Ovary (tissue), 3 donors: ENCODE measurements around the gene C2CD3.

Source experiments
- EP300 ChIP-seq: sonication (generic); formaldehyde crosslinking; IDR thresholded peaks from one replicate; pipeline ENCODE4 v1.6.1; 2017; ENCODE audit warnings: antibody characterized with exemption
- POLR2A ChIP-seq: fragments of 450-650 bp; IDR thresholded peaks from one replicate; pipeline ENCODE4 v1.6.1; 2017; ENCODE audit warnings: antibody characterized with exemption, mild to moderate bottlenecking, moderate library complexity
- TF ChIP-seq, protein P1 (sequence below), 3 donors: fragments of 450-650 bp in 2 of 3; fragments of 200-600 bp in 1 of 3; IDR thresholded peaks; one replicate each; pipeline versions ENCODE4 v1.5.1 to v1.8.0; 2016 to 2022; ENCODE audit warnings: antibody characterized with exemption in 3 of 3, mild to moderate bottlenecking in 1 of 3
- donor health status: DM: no; HTN: no; CAD: no.

DNA sequence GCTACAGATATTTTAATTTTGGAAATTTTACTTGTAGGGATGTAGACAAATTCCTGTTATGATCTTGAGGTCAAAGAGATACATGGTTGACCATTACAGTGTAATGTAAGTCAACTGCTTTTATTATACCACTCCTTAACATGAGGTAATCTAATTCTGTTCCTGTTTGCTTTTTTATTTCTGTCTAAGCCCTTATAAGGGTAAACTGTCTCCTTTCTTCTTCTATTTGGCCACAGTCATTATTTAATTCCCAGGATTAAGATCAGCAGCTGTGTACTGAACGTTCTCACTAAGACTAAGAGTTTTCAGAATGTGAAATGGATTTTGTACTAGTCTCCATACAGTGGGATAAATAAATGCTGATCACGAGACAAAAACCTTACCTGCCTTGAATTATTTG lies 32.8 kb downstream of the C2CD3 start:
- TF ChIP-seq, protein P1, sequence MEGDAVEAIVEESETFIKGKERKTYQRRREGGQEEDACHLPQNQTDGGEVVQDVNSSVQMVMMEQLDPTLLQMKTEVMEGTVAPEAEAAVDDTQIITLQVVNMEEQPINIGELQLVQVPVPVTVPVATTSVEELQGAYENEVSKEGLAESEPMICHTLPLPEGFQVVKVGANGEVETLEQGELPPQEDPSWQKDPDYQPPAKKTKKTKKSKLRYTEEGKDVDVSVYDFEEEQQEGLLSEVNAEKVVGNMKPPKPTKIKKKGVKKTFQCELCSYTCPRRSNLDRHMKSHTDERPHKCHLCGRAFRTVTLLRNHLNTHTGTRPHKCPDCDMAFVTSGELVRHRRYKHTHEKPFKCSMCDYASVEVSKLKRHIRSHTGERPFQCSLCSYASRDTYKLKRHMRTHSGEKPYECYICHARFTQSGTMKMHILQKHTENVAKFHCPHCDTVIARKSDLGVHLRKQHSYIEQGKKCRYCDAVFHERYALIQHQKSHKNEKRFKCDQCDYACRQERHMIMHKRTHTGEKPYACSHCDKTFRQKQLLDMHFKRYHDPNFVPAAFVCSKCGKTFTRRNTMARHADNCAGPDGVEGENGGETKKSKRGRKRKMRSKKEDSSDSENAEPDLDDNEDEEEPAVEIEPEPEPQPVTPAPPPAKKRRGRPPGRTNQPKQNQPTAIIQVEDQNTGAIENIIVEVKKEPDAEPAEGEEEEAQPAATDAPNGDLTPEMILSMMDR (IDR thresholded peaks at IDR 0.05) = no peak
- TF ChIP-seq POLR2A (no peak), EP300 (no peak)
